GM23338 (cell line): ENCODE measurements around the gene KLF14. TPM values are rescaled to one million over a fixed set of nuclear protein-coding genes. Genes with fewer than 3 reads are reported as not detected.

Experiments
- ATAC-seq: fragments of 200-7000 bp; cut with Tn5 transposase; 3 replicates; pipeline ENCODE4 v1.9.1; 2020
- DNase-seq: peaks from one replicate; pipeline ENCODE4 v3.0.0-alpha.2; 2015; ENCODE audit warnings: low spot score
- H2AFZ ChIP-seq: fragments of 200-600 bp; sonication (generic); 2 replicates; pipeline ENCODE4 v1.8.0; 2016; ENCODE audit warnings: antibody characterized with exemption, mild to moderate bottlenecking, moderate library complexity
- H3F3A ChIP-seq: fragments of 200-600 bp; sonication (generic); replicated peaks from 2 replicates; pipeline ENCODE4 v1.8.0; 2017; ENCODE audit warnings: antibody characterized with exemption, mixed run types, low read depth
- H3K27ac ChIP-seq: fragments of 200-600 bp; sonication (generic); 2 replicates; pipeline ENCODE4 v1.6.1; 2016; ENCODE audit warnings: low read depth
- H3K27me3 ChIP-seq: fragments of 200-600 bp; sonication (generic); 2 replicates; pipeline ENCODE4 v1.8.0; 2016; ENCODE audit warnings: mild to moderate bottlenecking, mixed run types, moderate library complexity; ENCODE audit not compliant: insufficient read depth
- H3K36me3 ChIP-seq: fragments of 200-600 bp; sonication (generic); 2 replicates; pipeline ENCODE4 v1.8.0; 2016; ENCODE audit warnings: mild to moderate bottlenecking; ENCODE audit not compliant: insufficient read depth
- H3K4me1 ChIP-seq: fragments of 200-600 bp; sonication (generic); 2 replicates; pipeline ENCODE4 v1.8.0; 2016; ENCODE audit warnings: mild to moderate bottlenecking, moderate library complexity; ENCODE audit not compliant: insufficient read depth
- H3K4me2 ChIP-seq: fragments of 200-600 bp; sonication (generic); 2 replicates; pipeline ENCODE4 v1.7.1; 2017; ENCODE audit warnings: mixed run types
- H3K4me3 ChIP-seq: fragments of 200-600 bp; sonication (generic); 2 replicates; pipeline ENCODE4 v1.6.1; 2016; ENCODE audit warnings: mixed run types
- H3K79me2 ChIP-seq: fragments of 200-600 bp; sonication (generic); replicated peaks from 2 replicates; pipeline ENCODE4 v1.8.0; 2017; ENCODE audit warnings: mild to moderate bottlenecking; ENCODE audit not compliant: insufficient read depth
- H3K9me2 ChIP-seq: fragments of 200-600 bp; sonication (generic); 2 replicates; pipeline ENCODE4 v1.8.0; 2017; ENCODE audit not compliant: insufficient read depth
- H4K20me1 ChIP-seq: fragments of 200-600 bp; sonication (generic); replicated peaks from 2 replicates; pipeline ENCODE4 v1.8.0; 2017; ENCODE audit warnings: mild to moderate bottlenecking; ENCODE audit not compliant: insufficient read depth
- H3K27ac Mint-ChIP-seq: 2 replicates; pipeline ENCODE4 v1.8.0; 2020; ENCODE audit warnings: inconsistent platforms, mild to moderate bottlenecking, moderate library complexity, mixed read lengths
- H3K27me3 Mint-ChIP-seq: 3 replicates; pipeline ENCODE4 v1.8.0; 2022; ENCODE audit warnings: low read depth, mild to moderate bottlenecking, moderate library complexity, mixed read lengths, inconsistent platforms; ENCODE audit not compliant: insufficient read depth, poor library complexity
- H3K36me3 Mint-ChIP-seq: 3 replicates; pipeline ENCODE4 v1.8.0; 2021; ENCODE audit warnings: low read depth, mild to moderate bottlenecking, inconsistent platforms, moderate library complexity, mixed read lengths
- H3K4me1 Mint-ChIP-seq: 3 replicates; pipeline ENCODE4 v1.8.0; 2020; ENCODE audit warnings: mild to moderate bottlenecking, inconsistent platforms, mixed read lengths
- H3K4me3 Mint-ChIP-seq: 3 replicates; pipeline ENCODE4 v1.8.0; 2021; ENCODE audit warnings: moderate library complexity, mild to moderate bottlenecking, inconsistent platforms, mixed read lengths
- H3K9me3 Mint-ChIP-seq: 3 replicates; pipeline ENCODE4 v1.8.0; 2020; ENCODE audit warnings: moderate library complexity, mild to moderate bottlenecking, inconsistent platforms, mixed read lengths
- STAT1 ChIP-seq: IDR thresholded peaks from one replicate; pipeline ENCODE4 v1.6.1; 2016; ENCODE audit warnings: antibody characterized with exemption; ENCODE audit not compliant: unreplicated experiment
- ZNF114 ChIP-seq: fragments of 250-450 bp; sonication (Bioruptor Pico); IDR thresholded peaks from 2 replicates; pipeline ENCODE4 v1.5.0; 2020; ENCODE audit warnings: mild to moderate bottlenecking, moderate library complexity
- ZNF331 ChIP-seq: fragments of 250-450 bp; sonication (Bioruptor Pico); IDR thresholded peaks from 2 replicates; pipeline ENCODE4 v1.5.0; 2020; ENCODE audit warnings: low read depth, mild to moderate bottlenecking, moderate library complexity
- polyA plus RNA-seq: library from polyadenylated mRNA; unstranded; fragments of >200 nt; fragmentation: Nextera tagmentation; extraction: Ambion mirVana; gene quantifications from 2 replicates; pipeline ENCODE4 v1.2.1, GENCODE V29; 2016
- total RNA-seq: library from RNA; depleted of rRNA; stranded (reverse); fragments of >200 nt; shearing (Covaris generic); gene quantifications from 2 replicates; pipeline ENCODE4 v1.2.3, GENCODE V29; 2014
- TF ChIP-seq, protein P1 (sequence below), 2 experiments: fragments of 200-600 bp in 1 of 2; sonication (generic) in 1 of 2; conservative IDR thresholded peaks; 2 replicates each; pipeline versions ENCODE4 v1.5.1 to v1.6.1; 2016 to 2017; ENCODE audit warnings: antibody characterized with exemption in 2 of 2, low read depth in 2 of 2, mild to moderate bottlenecking in 2 of 2, moderate library complexity in 1 of 2
- TF ChIP-seq, protein P2 (sequence below): fragments of 250-450 bp; sonication (Bioruptor Pico); IDR thresholded peaks from 2 replicates; pipeline ENCODE4 v1.5.0; 2020; ENCODE audit warnings: mild to moderate bottlenecking, moderate library complexity
- TF ChIP-seq, protein P3 (sequence below): IDR thresholded peaks from one replicate; pipeline ENCODE4 v1.6.1; 2018; ENCODE audit warnings: antibody characterized with exemption; ENCODE audit not compliant: unreplicated experiment

The KLF14 gene
- total and polyA plus RNA-seq, 2 experiments from 2014 or later = not detected

DNA sequence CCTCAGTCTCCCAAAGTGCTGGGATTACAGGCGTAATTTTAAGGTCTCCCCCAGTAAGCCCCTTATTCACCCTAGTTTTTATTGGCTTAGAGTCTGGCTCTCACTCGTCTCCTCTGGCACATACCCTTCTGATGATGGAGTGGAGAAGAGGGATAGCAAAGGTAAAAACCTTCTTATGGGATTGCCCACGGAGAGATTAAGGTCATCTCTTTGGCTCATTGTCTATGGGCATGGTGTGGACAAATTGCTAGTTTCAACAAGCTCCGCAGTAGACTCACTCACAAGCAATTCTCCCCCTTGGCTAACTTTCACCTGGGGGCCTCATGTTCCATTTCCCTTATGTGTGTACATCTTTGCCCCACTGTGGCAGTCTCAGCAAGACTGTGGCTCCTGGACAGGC lies 25.2 kb downstream of the KLF14 start (continued):
- TF ChIP-seq, protein P1, sequence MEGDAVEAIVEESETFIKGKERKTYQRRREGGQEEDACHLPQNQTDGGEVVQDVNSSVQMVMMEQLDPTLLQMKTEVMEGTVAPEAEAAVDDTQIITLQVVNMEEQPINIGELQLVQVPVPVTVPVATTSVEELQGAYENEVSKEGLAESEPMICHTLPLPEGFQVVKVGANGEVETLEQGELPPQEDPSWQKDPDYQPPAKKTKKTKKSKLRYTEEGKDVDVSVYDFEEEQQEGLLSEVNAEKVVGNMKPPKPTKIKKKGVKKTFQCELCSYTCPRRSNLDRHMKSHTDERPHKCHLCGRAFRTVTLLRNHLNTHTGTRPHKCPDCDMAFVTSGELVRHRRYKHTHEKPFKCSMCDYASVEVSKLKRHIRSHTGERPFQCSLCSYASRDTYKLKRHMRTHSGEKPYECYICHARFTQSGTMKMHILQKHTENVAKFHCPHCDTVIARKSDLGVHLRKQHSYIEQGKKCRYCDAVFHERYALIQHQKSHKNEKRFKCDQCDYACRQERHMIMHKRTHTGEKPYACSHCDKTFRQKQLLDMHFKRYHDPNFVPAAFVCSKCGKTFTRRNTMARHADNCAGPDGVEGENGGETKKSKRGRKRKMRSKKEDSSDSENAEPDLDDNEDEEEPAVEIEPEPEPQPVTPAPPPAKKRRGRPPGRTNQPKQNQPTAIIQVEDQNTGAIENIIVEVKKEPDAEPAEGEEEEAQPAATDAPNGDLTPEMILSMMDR (conservative IDR thresholded peaks at IDR 0.05; ENCODE audit: low read depth in 2 of 2) = no peak

DNA sequence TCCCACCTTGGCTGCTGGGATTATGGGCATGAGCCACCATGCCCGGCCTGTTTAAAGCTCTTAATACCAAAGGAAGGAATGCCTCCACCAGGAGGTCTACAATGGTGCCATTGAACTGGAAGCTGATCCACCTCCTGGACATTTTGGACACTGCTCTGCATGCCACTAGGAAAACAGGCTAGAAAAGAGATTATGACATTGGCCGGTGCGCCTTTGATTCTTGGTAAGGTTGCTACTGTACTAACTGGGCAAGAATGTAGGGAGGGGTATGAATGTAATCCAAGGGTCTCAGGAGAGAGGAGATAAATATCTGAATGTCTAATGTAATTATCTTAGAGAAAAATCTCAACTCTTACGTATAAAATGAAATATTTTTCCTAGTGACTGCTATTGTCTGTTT lies 26.0 kb downstream of the KLF14 start:
- ATAC-seq = no peak
- DNase-seq = no peak
- Histone ChIP-seq H3K4me3 (no peak overlapping the region), H3K36me3 (no peaks in the 10 kb centered on the region), H4K20me1 (no peaks in the 10 kb centered on the region), H3K4me2 (no peak overlapping the region), H3K4me1 (no peaks in the 10 kb centered on the region), H3K79me2 (no peaks in the 10 kb centered on the region), H2AFZ (no peak overlapping the region), H3K9me2 (no peaks in the 10 kb centered on the region), H3K27ac (no peak overlapping the region), H3F3A (no peaks in the 10 kb centered on the region), H3K27me3 (no peaks in the 10 kb centered on the region)
- H3K4me3 Mint-ChIP-seq = no peak overlapping the region
- peaks cover 9% of the 10 kb centered on the region for H3K9me3 Mint-ChIP-seq
- TF ChIP-seq ZNF331 (CRISPR knock-in tag) (no peak), STAT1 (no peak), ZNF114 (CRISPR knock-in tag) (no peak)
- TF ChIP-seq, protein P2, sequence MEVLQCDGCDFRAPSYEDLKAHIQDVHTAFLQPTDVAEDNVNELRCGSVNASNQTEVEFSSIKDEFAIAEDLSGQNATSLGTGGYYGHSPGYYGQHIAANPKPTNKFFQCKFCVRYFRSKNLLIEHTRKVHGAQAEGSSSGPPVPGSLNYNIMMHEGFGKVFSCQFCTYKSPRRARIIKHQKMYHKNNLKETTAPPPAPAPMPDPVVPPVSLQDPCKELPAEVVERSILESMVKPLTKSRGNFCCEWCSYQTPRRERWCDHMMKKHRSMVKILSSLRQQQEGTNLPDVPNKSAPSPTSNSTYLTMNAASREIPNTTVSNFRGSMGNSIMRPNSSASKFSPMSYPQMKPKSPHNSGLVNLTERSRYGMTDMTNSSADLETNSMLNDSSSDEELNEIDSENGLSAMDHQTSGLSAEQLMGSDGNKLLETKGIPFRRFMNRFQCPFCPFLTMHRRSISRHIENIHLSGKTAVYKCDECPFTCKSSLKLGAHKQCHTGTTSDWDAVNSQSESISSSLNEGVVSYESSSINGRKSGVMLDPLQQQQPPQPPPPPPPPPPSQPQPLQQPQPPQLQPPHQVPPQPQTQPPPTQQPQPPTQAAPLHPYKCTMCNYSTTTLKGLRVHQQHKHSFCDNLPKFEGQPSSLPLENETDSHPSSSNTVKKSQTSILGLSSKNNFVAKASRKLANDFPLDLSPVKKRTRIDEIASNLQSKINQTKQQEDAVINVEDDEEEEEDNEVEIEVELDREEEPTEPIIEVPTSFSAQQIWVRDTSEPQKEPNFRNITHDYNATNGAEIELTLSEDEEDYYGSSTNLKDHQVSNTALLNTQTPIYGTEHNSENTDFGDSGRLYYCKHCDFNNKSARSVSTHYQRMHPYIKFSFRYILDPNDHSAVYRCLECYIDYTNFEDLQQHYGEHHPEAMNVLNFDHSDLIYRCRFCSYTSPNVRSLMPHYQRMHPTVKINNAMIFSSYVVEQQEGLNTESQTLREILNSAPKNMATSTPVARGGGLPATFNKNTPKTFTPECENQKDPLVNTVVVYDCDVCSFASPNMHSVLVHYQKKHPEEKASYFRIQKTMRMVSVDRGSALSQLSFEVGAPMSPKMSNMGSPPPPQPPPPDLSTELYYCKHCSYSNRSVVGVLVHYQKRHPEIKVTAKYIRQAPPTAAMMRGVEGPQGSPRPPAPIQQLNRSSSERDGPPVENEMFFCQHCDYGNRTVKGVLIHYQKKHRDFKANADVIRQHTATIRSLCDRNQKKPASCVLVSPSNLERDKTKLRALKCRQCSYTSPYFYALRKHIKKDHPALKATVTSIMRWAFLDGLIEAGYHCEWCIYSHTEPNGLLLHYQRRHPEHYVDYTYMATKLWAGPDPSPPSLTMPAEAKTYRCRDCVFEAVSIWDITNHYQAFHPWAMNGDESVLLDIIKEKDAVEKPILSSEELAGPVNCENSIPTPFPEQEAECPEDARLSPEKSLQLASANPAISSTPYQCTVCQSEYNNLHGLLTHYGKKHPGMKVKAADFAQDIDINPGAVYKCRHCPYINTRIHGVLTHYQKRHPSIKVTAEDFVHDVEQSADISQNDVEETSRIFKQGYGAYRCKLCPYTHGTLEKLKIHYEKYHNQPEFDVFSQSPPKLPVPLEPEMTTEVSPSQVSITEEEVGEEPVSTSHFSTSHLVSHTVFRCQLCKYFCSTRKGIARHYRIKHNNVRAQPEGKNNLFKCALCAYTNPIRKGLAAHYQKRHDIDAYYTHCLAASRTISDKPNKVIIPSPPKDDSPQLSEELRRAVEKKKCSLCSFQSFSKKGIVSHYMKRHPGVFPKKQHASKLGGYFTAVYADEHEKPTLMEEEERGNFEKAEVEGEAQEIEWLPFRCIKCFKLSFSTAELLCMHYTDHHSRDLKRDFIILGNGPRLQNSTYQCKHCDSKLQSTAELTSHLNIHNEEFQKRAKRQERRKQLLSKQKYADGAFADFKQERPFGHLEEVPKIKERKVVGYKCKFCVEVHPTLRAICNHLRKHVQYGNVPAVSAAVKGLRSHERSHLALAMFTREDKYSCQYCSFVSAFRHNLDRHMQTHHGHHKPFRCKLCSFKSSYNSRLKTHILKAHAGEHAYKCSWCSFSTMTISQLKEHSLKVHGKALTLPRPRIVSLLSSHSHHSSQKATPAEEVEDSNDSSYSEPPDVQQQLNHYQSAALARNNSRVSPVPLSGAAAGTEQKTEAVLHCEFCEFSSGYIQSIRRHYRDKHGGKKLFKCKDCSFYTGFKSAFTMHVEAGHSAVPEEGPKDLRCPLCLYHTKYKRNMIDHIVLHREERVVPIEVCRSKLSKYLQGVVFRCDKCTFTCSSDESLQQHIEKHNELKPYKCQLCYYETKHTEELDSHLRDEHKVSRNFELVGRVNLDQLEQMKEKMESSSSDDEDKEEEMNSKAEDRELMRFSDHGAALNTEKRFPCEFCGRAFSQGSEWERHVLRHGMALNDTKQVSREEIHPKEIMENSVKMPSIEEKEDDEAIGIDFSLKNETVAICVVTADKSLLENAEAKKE (CRISPR knock-in tag) = no peak
- TF ChIP-seq, protein P3, sequence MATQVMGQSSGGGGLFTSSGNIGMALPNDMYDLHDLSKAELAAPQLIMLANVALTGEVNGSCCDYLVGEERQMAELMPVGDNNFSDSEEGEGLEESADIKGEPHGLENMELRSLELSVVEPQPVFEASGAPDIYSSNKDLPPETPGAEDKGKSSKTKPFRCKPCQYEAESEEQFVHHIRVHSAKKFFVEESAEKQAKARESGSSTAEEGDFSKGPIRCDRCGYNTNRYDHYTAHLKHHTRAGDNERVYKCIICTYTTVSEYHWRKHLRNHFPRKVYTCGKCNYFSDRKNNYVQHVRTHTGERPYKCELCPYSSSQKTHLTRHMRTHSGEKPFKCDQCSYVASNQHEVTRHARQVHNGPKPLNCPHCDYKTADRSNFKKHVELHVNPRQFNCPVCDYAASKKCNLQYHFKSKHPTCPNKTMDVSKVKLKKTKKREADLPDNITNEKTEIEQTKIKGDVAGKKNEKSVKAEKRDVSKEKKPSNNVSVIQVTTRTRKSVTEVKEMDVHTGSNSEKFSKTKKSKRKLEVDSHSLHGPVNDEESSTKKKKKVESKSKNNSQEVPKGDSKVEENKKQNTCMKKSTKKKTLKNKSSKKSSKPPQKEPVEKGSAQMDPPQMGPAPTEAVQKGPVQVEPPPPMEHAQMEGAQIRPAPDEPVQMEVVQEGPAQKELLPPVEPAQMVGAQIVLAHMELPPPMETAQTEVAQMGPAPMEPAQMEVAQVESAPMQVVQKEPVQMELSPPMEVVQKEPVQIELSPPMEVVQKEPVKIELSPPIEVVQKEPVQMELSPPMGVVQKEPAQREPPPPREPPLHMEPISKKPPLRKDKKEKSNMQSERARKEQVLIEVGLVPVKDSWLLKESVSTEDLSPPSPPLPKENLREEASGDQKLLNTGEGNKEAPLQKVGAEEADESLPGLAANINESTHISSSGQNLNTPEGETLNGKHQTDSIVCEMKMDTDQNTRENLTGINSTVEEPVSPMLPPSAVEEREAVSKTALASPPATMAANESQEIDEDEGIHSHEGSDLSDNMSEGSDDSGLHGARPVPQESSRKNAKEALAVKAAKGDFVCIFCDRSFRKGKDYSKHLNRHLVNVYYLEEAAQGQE = no peak
- peaks cover 3% of the 10 kb centered on the region; the same call in 1 of the 3 replicates for H3K4me1 Mint-ChIP-seq
- no peak overlapping the region for H3K27ac Mint-ChIP-seq
- no peaks in the 10 kb centered on the region for H3K27me3 Mint-ChIP-seq
- no peaks in the 10 kb centered on the region for H3K36me3 Mint-ChIP-seq
